ENCODE measurements around the gene CLECL1. TPM values are rescaled to one million over a fixed set of nuclear protein-coding genes. Genes with fewer than 3 reads are reported as not detected.

CLECL1 gene
- total and polyA plus RNA-seq, 2 of the 8 experiments (the other 6 are each of a cell fraction or from before 2014, with no cell fraction given), result not detected

GRCh38 chr12:9699269-9699897, 33.5 kb downstream of the CLECL1 start:
- no peak overlapping the region for H3K18ac ChIP-seq (ENCODE audit: extremely low read depth, low read length)
- H2BK20ac ChIP-seq (ENCODE audit: low read length), result no peak overlapping the region
- no peak overlapping the region for H3K9ac ChIP-seq (replicated peaks in 1 of 4; ENCODE audit: extremely low read depth in 1 of 4, low read depth in 3 of 4, low read length in 3 of 4)
- no peaks in the 10 kb centered on the region for H3K23me2 ChIP-seq (ENCODE audit: low read depth, low read length)
- H3K4me2 ChIP-seq (ENCODE audit: insufficient read depth in 1 of 2, low read depth in 2 of 2, low read length in 2 of 2), result no peak overlapping the region
- no peak overlapping the region for H4K5ac ChIP-seq (ENCODE audit: insufficient read length, low read depth, low read length)
- H3K23ac ChIP-seq (ENCODE audit: insufficient read length), result no peak overlapping the region
- no peaks in the 10 kb centered on the region for H3K79me2 ChIP-seq (ENCODE audit: control insufficient read depth in 1 of 2, insufficient read depth in 2 of 2, low read length in 2 of 2)
- peaks cover 6 to 15% of the 10 kb centered on the region in 2 experiments; a peak in 1 of 4 replicates for H3K9me3 ChIP-seq (ENCODE audit: insufficient read depth in 2 of 2, low read depth in 1 of 2, low read length in 1 of 2)
- no peak overlapping the region for H2BK5ac ChIP-seq (ENCODE audit: low read depth, low read length)
- H2AK5ac ChIP-seq (ENCODE audit: low read depth, low read length), result no peak overlapping the region
- H3K4me1 ChIP-seq (replicated peaks in 1 of 4; ENCODE audit: control insufficient read depth in 3 of 4, insufficient read depth in 4 of 4, low read length in 3 of 4), result no peaks in the 10 kb centered on the region
- no peak overlapping the region for H3K4me3 ChIP-seq (ENCODE audit: extremely low read depth in 1 of 4, insufficient read depth in 2 of 4, low read depth in 3 of 4, low read length in 4 of 4)
- TF ChIP-seq, protein P1, sequence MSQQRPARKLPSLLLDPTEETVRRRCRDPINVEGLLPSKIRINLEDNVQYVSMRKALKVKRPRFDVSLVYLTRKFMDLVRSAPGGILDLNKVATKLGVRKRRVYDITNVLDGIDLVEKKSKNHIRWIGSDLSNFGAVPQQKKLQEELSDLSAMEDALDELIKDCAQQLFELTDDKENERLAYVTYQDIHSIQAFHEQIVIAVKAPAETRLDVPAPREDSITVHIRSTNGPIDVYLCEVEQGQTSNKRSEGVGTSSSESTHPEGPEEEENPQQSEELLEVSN (IDR thresholded peaks at IDR 0.05), result no peak
- no peak for TF ChIP-seq SIX5 (IDR thresholded peaks at IDR 0.05; ENCODE audit: low read depth, low read length)
- no peak for TF ChIP-seq TAF7 (optimal IDR thresholded peaks at IDR 0.05; ENCODE audit: borderline replicate concordance, low read depth, low read length)
- TF ChIP-seq TBP (IDR thresholded peaks at IDR 0.05; ENCODE audit: low read depth, low read length), result no peak
- TF ChIP-seq RXRA (IDR thresholded peaks at IDR 0.05; ENCODE audit: insufficient read depth, low read depth, low read length), result no peak
- TF ChIP-seq JUN (IDR thresholded peaks at IDR 0.05; ENCODE audit: low read depth, low read length), result no peak
- TF ChIP-seq SP2 (IDR thresholded peaks at IDR 0.05; ENCODE audit: low read length), result no peak
- TF ChIP-seq FOSL1 (IDR thresholded peaks at IDR 0.05; ENCODE audit: insufficient read depth, low read depth, low read length), result no peak
- H3K79me1 ChIP-seq (ENCODE audit: low read depth, low read length), result no peaks in the 10 kb centered on the region
- H4K20me1 ChIP-seq (replicated peaks in 1 of 2; ENCODE audit: control insufficient read depth in 1 of 2, insufficient read depth in 2 of 2, low read length in 2 of 2), result no peaks in the 10 kb centered on the region
- H3K14ac ChIP-seq (ENCODE audit: insufficient read length), result no peak overlapping the region
- H3K27ac ChIP-seq (ENCODE audit: low read depth, low read length), result no peak overlapping the region
- ChIA-PET POLR2A (ENCODE audit: partially characterized antibody) (interaction anchor here (2.2 kb wide), 1 partner anchor 12 kb away, joined by 6 read pairs; no protein-coding TSS in a partner anchor), CTCF (ENCODE audit: partially characterized antibody) (interaction anchor here (0.7 to 1.5 kb wide), 3 partner anchors 9 to 321 kb away, joined by 3 to 10 read pairs (median 4); no protein-coding TSS in a partner anchor)
- no peak overlapping the region for H4K8ac ChIP-seq (ENCODE audit: extremely low read depth, insufficient read depth, low read length)
- no peak overlapping the region for H2BK15ac ChIP-seq (ENCODE audit: low read length)
- peaks cover 0 to 16% (median 3%) of the 10 kb centered on the region in 4 experiments; a peak in 4 of 8 replicates for H3K36me3 ChIP-seq (ENCODE audit: control insufficient read depth in 2 of 4, insufficient read depth in 4 of 4, low read length in 3 of 4)
- no peak overlapping the region for H2AFZ ChIP-seq (ENCODE audit: low read length)
- no peak overlapping the region for H2BK12ac ChIP-seq (ENCODE audit: low read depth, low read length)
- H4K91ac ChIP-seq (replicated peaks; ENCODE audit: insufficient read length, low read length), result no peak overlapping the region
- H3K56ac ChIP-seq (replicated peaks; ENCODE audit: insufficient read length, low read depth, low read length), result no peak overlapping the region
- DNase-seq (ENCODE audit: low read depth in 1 of 2, low spot score in 2 of 2) (no peak), FAIRE-seq (no peak)
- H3K4ac ChIP-seq (replicated peaks; ENCODE audit: insufficient read length, low read depth, low read length), result no peak overlapping the region
- H3K27me3 ChIP-seq (replicated peaks in 1 of 4; ENCODE audit: control insufficient read depth in 3 of 4, extremely low read depth in 1 of 4, insufficient read depth in 3 of 4, low read length in 3 of 4), result no peaks in the 10 kb centered on the region
- H2BK120ac ChIP-seq (replicated peaks; ENCODE audit: low read depth, low read length), result no peak overlapping the region
- WGBS, 2 experiments (ENCODE audit: extremely low coverage in 1 of 2, insufficient coverage in 1 of 2, insufficient read length in 1 of 2, insufficient replicate concordance in 2 of 2, low coverage in 1 of 2, low lambda C conversion rate in 2 of 2, missing lambda C conversion rate in 1 of 2), result 85% methylated on average over 1 of the region's 1 CpG; no CpG with 5 or more reads in 1 of the 2 experiments
